HepG2 (cell line): ENCODE results near the gene MAP2K1. TPM values are rescaled to one million over a fixed set of nuclear protein-coding genes. Genes with fewer than 3 reads are reported as not detected.
"Not testable (repeated sequence)": the region's sequence is repeated elsewhere in the genome, so short reads cannot be mapped to it uniquely, and the experiment has no call there.

Experiments
- ATAC-seq: fragments of 200-7000 bp; cut with Tn5 transposase; 3 replicates; pipeline ENCODE4 v1.9.1; 2020; ENCODE audit warnings: mild to moderate bottlenecking, moderate library complexity
- BruUV-seq: library from RNA; stranded (reverse); fragments of 400-500 nt; replicated peaks from 2 replicates; lab custom pipeline; 2021; lab: Mats Ljungman, UMichigan
- CTCF ChIA-PET: fragments of 300-600 bp; formaldehyde crosslinking; extraction: SDS; loops from one replicate; lab custom pipeline; 2021; ENCODE audit warnings: low total read pairs, inconsistent platforms, low intra/inter-chr PET ratio; lab: Yijun Ruan, JAX
- POLR2A ChIA-PET: fragments of 350-600 bp; sonication (Branson Sonifier 250); formaldehyde crosslinking; loops from one replicate; lab custom pipeline; 2020; ENCODE audit warnings: antibody characterized with exemption, inconsistent platforms; lab: Yijun Ruan, JAX
- DNase-seq: peaks from one replicate; pipeline ENCODE4 v3.0.0-alpha.2; 2015; ENCODE audit warnings: low spot score
- FAIRE-seq: peaks from 3 replicates; lab custom pipeline; 2011; peaks lifted over from hg19 to GRCh38; lab: Jason Lieb, UNC
- H2AFZ ChIP-seq: one replicate; pipeline ENCODE4 v1.6.1; 2011; ENCODE audit warnings: low read length, inconsistent platforms
- H3K27ac ChIP-seq: fragments of 300-600 bp; 3 replicates; pipeline ENCODE4 v1.8.0; 2011; ENCODE audit warnings: mixed run types, mild to moderate bottlenecking, mixed read lengths, low read length, inconsistent platforms; ENCODE audit not compliant: insufficient read depth; ENCODE audit errors: extremely low read length
- H3K27me3 ChIP-seq, 2 experiments: fragments of 200-600 bp in 1 of 2; 2 replicates in 1 of 2; 3 replicates in 1 of 2; pipeline versions ENCODE4 v1.6.0 to v1.8.0; 2011; ENCODE audit warnings: low read length in 2 of 2, mild to moderate bottlenecking in 2 of 2, moderate library complexity in 2 of 2, inconsistent platforms in 1 of 2; ENCODE audit not compliant: insufficient read depth in 2 of 2, control insufficient read depth in 1 of 2
- H3K36me3 ChIP-seq, 2 experiments: fragments of 200-600 bp in 1 of 2; replicated peaks in 1 of 2; 2 replicates in 1 of 2; 3 replicates in 1 of 2; pipeline versions ENCODE4 v1.5.1 to v1.8.0; 2011; ENCODE audit warnings: low read length in 2 of 2, inconsistent platforms in 1 of 2; ENCODE audit not compliant: insufficient read depth in 2 of 2, control insufficient read depth in 1 of 2
- H3K4me1 ChIP-seq: 2 replicates; pipeline ENCODE4 v1.5.1; 2012; ENCODE audit warnings: low read length, inconsistent platforms; ENCODE audit not compliant: insufficient read depth
- H3K4me2 ChIP-seq: 2 replicates; pipeline ENCODE4 v1.6.0; 2011; ENCODE audit warnings: low read depth, low read length, inconsistent platforms
- H3K4me3 ChIP-seq, 3 experiments: fragments of 200-600 bp in 1 of 3; sonication (generic), shearing (Covaris generic) in 1 of 3; replicated peaks in 1 of 3; 2 replicates each; pipeline ENCODE4 v1.5.1; 2011 to 2016; ENCODE audit warnings: low read length in 3 of 3, inconsistent platforms in 2 of 3, low read depth in 2 of 3, mild to moderate bottlenecking in 2 of 3, control low read depth in 1 of 3, mixed read lengths in 1 of 3; ENCODE audit not compliant: insufficient read depth in 1 of 3
- H3K79me2 ChIP-seq: one replicate; pipeline ENCODE4 v1.6.1; 2011; ENCODE audit warnings: low read length, inconsistent platforms; ENCODE audit not compliant: insufficient read depth
- H3K9ac ChIP-seq: 2 replicates; pipeline ENCODE4 v1.6.0; 2011; ENCODE audit warnings: mild to moderate bottlenecking, low read depth, low read length, inconsistent platforms; ENCODE audit not compliant: insufficient read depth
- H3K9me3 ChIP-seq: 2 replicates; pipeline ENCODE4 v1.5.1; 2012; ENCODE audit warnings: mild to moderate bottlenecking, low read length
- H4K20me1 ChIP-seq: 2 replicates; pipeline ENCODE4 v1.6.0; 2011; ENCODE audit warnings: inconsistent platforms, mild to moderate bottlenecking, low read length, moderate library complexity; ENCODE audit not compliant: insufficient read depth
- ATF7 ChIP-seq, 2 experiments: fragments of 450-650 bp in 1 of 2; sonication (generic) in 1 of 2; formaldehyde crosslinking in 1 of 2; IDR thresholded peaks; 2 replicates each; pipeline versions ENCODE4 v1.4.0 to v1.6.1; 2016 to 2020; ENCODE audit warnings: antibody characterized with exemption in 1 of 2, mild to moderate bottlenecking in 1 of 2, missing genetic modification reagents in 1 of 2
- GPN1 ChIP-seq: sonication (generic); formaldehyde crosslinking; IDR thresholded peaks from 2 replicates; pipeline ENCODE4 v1.5.1; 2020; ENCODE audit warnings: missing genetic modification reagents, borderline replicate concordance
- IKZF4 ChIP-seq: sonication (generic); formaldehyde crosslinking; IDR thresholded peaks from 2 replicates; pipeline ENCODE4 v1.5.1; 2020; ENCODE audit warnings: borderline replicate concordance, mild to moderate bottlenecking, low read depth, missing genetic modification reagents; ENCODE audit errors: not compliant biosample characterization
- THAP8 ChIP-seq: sonication (generic); formaldehyde crosslinking; IDR thresholded peaks from 2 replicates; pipeline ENCODE4 v1.5.1; 2020; ENCODE audit warnings: missing genetic modification reagents, mild to moderate bottlenecking, borderline replicate concordance
- WGBS: methylation state at CpG from one replicate; pipeline ENCODE4 v1.1.6; 2017; ENCODE audit warnings: low lambda C conversion rate; 5-methylcytosine and 5-hydroxymethylcytosine counted together
- in situ Hi-C: cut with HindIII; loops from 2 replicates; pipeline ENCODE4 v1.10.0; 2017; ENCODE audit warnings: low pct_unique_long_range_greater_than_20kb; ENCODE audit not compliant: extremely low pct_ligation_motif_present
- intact Hi-C: fragments of 100-400 bp; cut with micrococcal nuclease; formaldehyde crosslinking; loops from one replicate; pipeline ENCODE4 v1.10.0; 2022; ENCODE audit not compliant: unreplicated experiment
- polyA plus RNA-seq, 8 experiments: library from polyadenylated mRNA; depleted of rRNA in 3 of 8; stranded (reverse) in 7 of 8; unstranded in 1 of 8; fragments of >200 nt; fragmentation: Illumina TruSeq in 4 of 8; extraction: Trizol in 4 of 8; gene quantifications; 2 replicates each; pipeline versions ENCODE4 v1.2.1 to v1.2.3, GENCODE V29; 2011 to 2016; ENCODE audit warnings: low read depth in 4 of 8, missing spikeins in 1 of 8, mixed read lengths in 1 of 8; ENCODE audit not compliant: insufficient read depth in 1 of 8
- total RNA-seq, 5 experiments: library from RNA; depleted of rRNA; stranded (reverse); fragments of >200 nt; fragmentation: Illumina TruSeq; extraction: Trizol; gene quantifications; 2 replicates each; pipeline ENCODE4 v1.2.3, GENCODE V29; 2016; ENCODE audit warnings: low read depth in 1 of 5

Gene MAP2K1
- total and polyA plus RNA-seq, 2 of the 13 experiments (the other 11 are each of a cell fraction or from before 2014, with no cell fraction given): 24.1 to 49.2 TPM

- TF ChIP-seq IKZF4 (CRISPR knock-in tag) (no peak), GPN1 (CRISPR knock-in tag) (no peak), THAP8 (CRISPR knock-in tag) (no peak)
These were observed 7.8 kb upstream of the MAP2K1 start (continued) for GRCh38 chr15:66378814-66379430.

GRCh38 chr15:66381376-66381775, 5.3 kb upstream of the MAP2K1 start:
- H3K4me3 ChIP-seq; ATAC-seq; H3K79me2 ChIP-seq; H3K9me3 ChIP-seq; POLR2A ChIA-PET; BruUV-seq; H4K20me1 ChIP-seq; H3K4me2 ChIP-seq; DNase-seq; CTCF ChIA-PET; FAIRE-seq; H3K9ac ChIP-seq; H2AFZ ChIP-seq; H3K27ac ChIP-seq; H3K36me3 ChIP-seq; H3K27me3 ChIP-seq; TF ChIP-seq ATF7 (CRISPR knock-in tag; IDR thresholded peaks at IDR 0.05): not testable (repeated sequence)
- in situ Hi-C loops (loop anchor here (25.0 kb wide), 1 partner anchor 106 kb away; the partner anchor contains the start of gene SNAPC5), intact Hi-C loops (loop anchor here (10.0 kb wide), 1 partner anchor 87 kb away; the partner anchor contains the start of gene DIS3L)
- WGBS: 98% methylated on average over 2 of the region's 2 CpGs
- H3K4me1 ChIP-seq: peaks cover 18% of the 10 kb centered on the region
- 0 out of 2 replicates have a peak, but pooled peaks have one; percentile 32 for TF ChIP-seq ATF7 (IDR thresholded peaks at IDR 0.05)
